ENCODE measurements around the gene U2AF1L4. TPM values are rescaled to one million over a fixed set of nuclear protein-coding genes. Genes with fewer than 3 reads are reported as not detected.

The U2AF1L4 gene
- polyA plus RNA-seq, 3 donors, result 6.2 to 140 (median 8.7) TPM

DNA sequence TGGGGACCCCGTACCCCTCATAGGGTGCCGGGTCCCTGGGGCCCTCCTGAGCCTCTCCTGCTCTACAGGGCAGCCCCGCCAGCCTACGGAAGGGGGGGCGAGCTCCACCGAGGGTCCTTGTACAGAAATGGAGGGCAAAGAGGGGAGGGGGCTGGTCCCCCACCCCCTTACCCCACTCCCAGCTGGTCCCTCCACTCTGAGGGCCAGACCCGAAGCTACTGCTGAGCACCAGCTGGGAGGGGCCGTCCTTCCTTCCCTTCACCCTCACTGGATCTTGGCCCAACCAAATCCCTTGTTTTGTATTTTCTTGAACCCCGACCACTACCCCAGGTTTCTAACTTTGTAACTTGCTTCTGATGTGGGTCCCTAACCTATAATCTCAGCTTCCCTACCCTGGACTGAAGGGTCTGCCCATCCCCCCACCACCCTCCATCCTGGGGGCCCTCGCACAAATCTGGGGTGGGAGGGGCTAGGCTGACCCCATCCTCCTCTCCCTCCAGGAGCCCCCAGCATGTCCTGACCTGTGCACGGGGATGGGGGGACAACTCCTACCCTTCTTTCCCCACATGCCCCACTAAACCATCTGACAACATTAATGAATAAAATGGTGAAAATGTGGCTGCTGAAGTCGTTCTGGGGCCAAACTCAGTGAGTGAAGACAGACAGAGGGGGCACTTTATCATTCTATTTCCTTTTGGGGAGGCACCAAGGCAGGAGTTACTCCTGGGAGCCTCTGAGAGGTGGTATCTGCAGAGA is 43.2 kb upstream of the U2AF1L4 start:
- H3K27ac ChIP-seq (ENCODE audit: low read depth in 1 of 2, low read length in 2 of 2), result no peak overlapping the region
- no peaks in the 10 kb centered on the region for H4K20me1 ChIP-seq (ENCODE audit: insufficient read depth, low read length)
- no peak overlapping the region for H3K9ac ChIP-seq (ENCODE audit: insufficient read depth, low read length, poor library complexity, severe bottlenecking)
- no peaks in the 10 kb centered on the region for H3K9me3 ChIP-seq (replicated peaks in 1 of 2; ENCODE audit: control insufficient read depth in 1 of 2, insufficient read depth in 1 of 2, low read length in 2 of 2)
- Mint-ChIP-seq H3K27ac (no peak overlapping the region), H3K36me3 (peaks cover 11 to 26% of the 10 kb centered on the region in 2 donors), H3K27me3 (ENCODE audit: low read depth in 3 of 3) (peaks cover 0 to 4% (median 3%) of the 10 kb centered on the region in 3 donors), H3K4me3 (no peak overlapping the region), H3K4me1 (no peaks in the 10 kb centered on the region), H3K9me3 (no peaks in the 10 kb centered on the region)
- no peak overlapping the region for H3K4me2 ChIP-seq (replicated peaks; ENCODE audit: extremely low read depth, low read length, poor library complexity, severe bottlenecking)
- H3K27me3 ChIP-seq (ENCODE audit: control insufficient read depth in 2 of 2, insufficient read depth in 2 of 2, low read length in 2 of 2), result no peaks in the 10 kb centered on the region
- H3K36me3 ChIP-seq (replicated peaks in 1 of 2; ENCODE audit: control insufficient read depth in 1 of 2, insufficient read depth in 2 of 2, low read length in 2 of 2), result peaks cover 7 to 13% of the 10 kb centered on the region in 2 donors
- 96% methylated on average over 3 of the region's 12 CpGs for WGBS (ENCODE audit: insufficient coverage)
- no peak for TF ChIP-seq CTCF (IDR thresholded peaks at IDR 0.05)
- DNase-seq, result no peak
- no peaks in the 10 kb centered on the region for H3K79me2 ChIP-seq (ENCODE audit: insufficient read depth, low read length)
- intact Hi-C loops (cut with micrococcal nuclease), result no loop called here
- H2AFZ ChIP-seq (ENCODE audit: insufficient read depth, low read depth, low read length, poor library complexity, severe bottlenecking), result no peak overlapping the region
- no peak overlapping the region for H3K4me3 ChIP-seq (replicated peaks in 1 of 3; ENCODE audit: low read depth in 2 of 3, low read length in 3 of 3)
- H3K4me1 ChIP-seq (ENCODE audit: control insufficient read depth in 1 of 2, insufficient read depth in 2 of 2, low read length in 2 of 2), result no peaks in the 10 kb centered on the region

DNA sequence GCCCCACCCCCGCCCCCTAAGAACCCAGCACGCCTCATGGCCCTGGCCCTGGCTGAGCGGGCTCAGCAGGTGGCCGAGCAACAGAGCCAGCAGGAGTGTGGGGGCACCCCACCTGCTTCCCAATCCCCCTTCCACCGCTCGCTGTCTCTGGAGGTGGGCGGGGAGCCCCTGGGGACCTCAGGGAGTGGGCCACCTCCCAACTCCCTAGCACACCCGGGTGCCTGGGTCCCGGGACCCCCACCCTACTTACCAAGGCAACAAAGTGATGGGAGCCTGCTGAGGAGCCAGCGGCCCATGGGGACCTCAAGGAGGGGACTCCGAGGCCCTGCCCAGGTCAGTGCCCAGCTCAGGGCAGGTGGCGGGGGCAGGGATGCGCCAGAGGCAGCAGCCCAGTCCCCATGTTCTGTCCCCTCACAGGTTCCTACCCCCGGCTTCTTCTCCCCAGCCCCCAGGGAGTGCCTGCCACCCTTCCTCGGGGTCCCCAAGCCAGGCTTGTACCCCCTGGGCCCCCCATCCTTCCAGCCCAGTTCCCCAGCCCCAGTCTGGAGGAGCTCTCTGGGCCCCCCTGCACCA is 42.1 kb upstream of the U2AF1L4 start:
- no peak for DNase-seq
- no peaks in the 10 kb centered on the region for H4K20me1 ChIP-seq (ENCODE audit: insufficient read depth, low read length)
- WGBS (ENCODE audit: insufficient coverage), result 97% methylated on average over 7 of the region's 15 CpGs
- H3K27ac ChIP-seq (ENCODE audit: low read depth in 1 of 2, low read length in 2 of 2), result no peak overlapping the region
- no peaks in the 10 kb centered on the region for H3K9me3 ChIP-seq (replicated peaks in 1 of 2; ENCODE audit: control insufficient read depth in 1 of 2, insufficient read depth in 1 of 2, low read length in 2 of 2)
- H3K36me3 Mint-ChIP-seq, result peaks cover 20 to 37% of the 10 kb centered on the region in 2 donors
- intact Hi-C loops (cut with micrococcal nuclease), result no loop called here
- peaks cover 0 to 5% (median 0%) of the 10 kb centered on the region in 3 donors for H3K27me3 Mint-ChIP-seq (ENCODE audit: low read depth in 3 of 3)
- H3K4me3 ChIP-seq (replicated peaks in 1 of 3; ENCODE audit: low read depth in 2 of 3, low read length in 3 of 3), result no peak overlapping the region
- no peaks in the 10 kb centered on the region for H3K4me1 ChIP-seq (ENCODE audit: control insufficient read depth in 1 of 2, insufficient read depth in 2 of 2, low read length in 2 of 2)
- no peak overlapping the region for H3K9ac ChIP-seq (ENCODE audit: insufficient read depth, low read length, poor library complexity, severe bottlenecking)
- H3K4me3 Mint-ChIP-seq, result no peak overlapping the region
- no peaks in the 10 kb centered on the region for H3K27me3 ChIP-seq (ENCODE audit: control insufficient read depth in 2 of 2, insufficient read depth in 2 of 2, low read length in 2 of 2)
- no peaks in the 10 kb centered on the region for H3K4me1 Mint-ChIP-seq
- peaks cover 17 to 24% of the 10 kb centered on the region in 2 donors for H3K36me3 ChIP-seq (replicated peaks in 1 of 2; ENCODE audit: control insufficient read depth in 1 of 2, insufficient read depth in 2 of 2, low read length in 2 of 2)
- no peak for TF ChIP-seq CTCF (IDR thresholded peaks at IDR 0.05)
- no peaks in the 10 kb centered on the region for H3K9me3 Mint-ChIP-seq
- H3K79me2 ChIP-seq (ENCODE audit: insufficient read depth, low read length), result no peaks in the 10 kb centered on the region
- no peak overlapping the region for H3K4me2 ChIP-seq (replicated peaks; ENCODE audit: extremely low read depth, low read length, poor library complexity, severe bottlenecking)
- no peak overlapping the region for H3K27ac Mint-ChIP-seq
- no peak overlapping the region for H2AFZ ChIP-seq (ENCODE audit: insufficient read depth, low read depth, low read length, poor library complexity, severe bottlenecking)

Data from CD14-positive monocyte (primary cell).